ENCODE measurements around the gene EXOC4.

EXOC4 gene

DNA sequence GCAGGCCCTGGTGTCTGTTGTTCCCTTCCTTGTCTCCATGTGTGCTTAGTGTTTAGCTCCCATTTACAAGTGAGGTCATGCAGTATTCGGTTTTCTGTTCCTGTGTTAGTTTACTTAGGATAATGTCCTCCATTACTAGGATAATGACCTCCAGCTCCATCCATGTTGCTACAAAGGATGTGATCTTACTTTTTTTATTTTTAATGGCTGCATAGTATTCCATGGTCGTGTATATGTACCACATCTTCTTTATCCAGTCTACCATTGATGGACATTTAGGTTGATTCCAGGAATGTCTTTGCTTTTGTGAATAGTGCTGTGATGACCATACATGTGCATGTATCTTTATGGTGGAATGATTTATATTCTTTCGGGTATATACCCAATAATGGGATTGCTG lies 333.4 kb downstream of the EXOC4 start:
- H3K4me3 ChIP-seq (ENCODE audit: low read depth, low read length): no peak overlapping the region
- H3K36me3 ChIP-seq (ENCODE audit: control insufficient read depth in 2 of 2, insufficient read depth in 1 of 2, low read length in 2 of 2): no peaks in the 10 kb centered on the region
- TF ChIP-seq, protein P1, sequence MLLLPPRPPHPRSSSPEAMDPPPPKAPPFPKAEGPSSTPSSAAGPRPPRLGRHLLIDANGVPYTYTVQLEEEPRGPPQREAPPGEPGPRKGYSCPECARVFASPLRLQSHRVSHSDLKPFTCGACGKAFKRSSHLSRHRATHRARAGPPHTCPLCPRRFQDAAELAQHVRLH (tag by site-specific recombination; IDR thresholded peaks at IDR 0.05): 0 out of 2 replicates have a peak, but pooled peaks have one; percentile 18
- TF ChIP-seq ZNF585B (tag by site-specific recombination; IDR thresholded peaks at IDR 0.05): no peak
- no peak for TF ChIP-seq ZNF48 (tag by site-specific recombination; IDR thresholded peaks at IDR 0.05)
- no peak for TF ChIP-seq ZNF239 (tag by site-specific recombination; IDR thresholded peaks at IDR 0.05)
- no peak for TF ChIP-seq ZNF600 (tag by site-specific recombination; IDR thresholded peaks at IDR 0.05)
- no peak for TF ChIP-seq ZNF416 (tag by site-specific recombination; IDR thresholded peaks at IDR 0.05)
- peak; percentile 73 for TF ChIP-seq ZNF146 (tag by site-specific recombination; IDR thresholded peaks at IDR 0.05)
- no peak for TF ChIP-seq GLI2 (tag by site-specific recombination; IDR thresholded peaks at IDR 0.05; ENCODE audit: borderline replicate concordance, low read depth)
- no peaks in the 10 kb centered on the region for H3K9me3 ChIP-seq (ENCODE audit: control insufficient read depth, insufficient read depth, low read depth, low read length)
- no peaks in the 10 kb centered on the region for H3K4me1 ChIP-seq (ENCODE audit: control insufficient read depth, insufficient read depth, low read length)
- ChIA-PET POLR2A (no interaction called here), CTCF (interaction anchor here (0.6 kb wide), 1 partner anchor 174 kb away, joined by 3 read pairs; no protein-coding TSS in a partner anchor)
- H3K27ac ChIP-seq (ENCODE audit: extremely low read depth, low read depth, low read length): no peak overlapping the region

DNA sequence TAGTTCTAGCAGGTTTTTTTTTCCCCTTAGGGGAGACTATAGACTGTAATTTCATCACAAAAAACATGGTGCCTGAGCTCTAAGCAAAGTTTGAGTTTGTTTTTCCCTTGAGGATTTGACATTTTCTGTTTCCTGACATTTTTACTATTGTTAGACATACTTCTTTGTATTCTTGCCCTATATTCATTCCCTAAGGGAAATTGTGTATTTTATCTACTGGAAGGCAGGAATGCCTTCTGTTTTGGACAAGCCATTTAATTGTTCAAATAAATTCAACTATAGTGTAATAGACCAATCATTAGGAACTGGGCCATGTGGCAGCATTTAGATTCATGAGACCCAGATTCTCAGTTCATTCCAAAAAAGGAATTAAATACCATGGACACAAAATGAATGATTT lies 335.0 kb downstream of the EXOC4 start:
- H3K4me1 ChIP-seq (ENCODE audit: control insufficient read depth, insufficient read depth, low read length): no peaks in the 10 kb centered on the region
- no peak overlapping the region for H3K4me3 ChIP-seq (ENCODE audit: low read depth, low read length)
- H3K9me3 ChIP-seq (ENCODE audit: control insufficient read depth, insufficient read depth, low read depth, low read length): no peaks in the 10 kb centered on the region
- ChIA-PET POLR2A (no interaction called here), CTCF (no interaction called here)
- H3K27ac ChIP-seq (ENCODE audit: extremely low read depth, low read depth, low read length): no peak overlapping the region
- TF ChIP-seq KLF16 (tag by site-specific recombination; IDR thresholded peaks at IDR 0.05): no peak
- TF ChIP-seq ZNF266 (tag by site-specific recombination; IDR thresholded peaks at IDR 0.05; ENCODE audit: low read depth): no peak
- TF ChIP-seq FEZF1 (tag by site-specific recombination; IDR thresholded peaks at IDR 0.05): no peak
- no peak for TF ChIP-seq ZNF416 (tag by site-specific recombination; IDR thresholded peaks at IDR 0.05)
- TF ChIP-seq, protein P2, sequence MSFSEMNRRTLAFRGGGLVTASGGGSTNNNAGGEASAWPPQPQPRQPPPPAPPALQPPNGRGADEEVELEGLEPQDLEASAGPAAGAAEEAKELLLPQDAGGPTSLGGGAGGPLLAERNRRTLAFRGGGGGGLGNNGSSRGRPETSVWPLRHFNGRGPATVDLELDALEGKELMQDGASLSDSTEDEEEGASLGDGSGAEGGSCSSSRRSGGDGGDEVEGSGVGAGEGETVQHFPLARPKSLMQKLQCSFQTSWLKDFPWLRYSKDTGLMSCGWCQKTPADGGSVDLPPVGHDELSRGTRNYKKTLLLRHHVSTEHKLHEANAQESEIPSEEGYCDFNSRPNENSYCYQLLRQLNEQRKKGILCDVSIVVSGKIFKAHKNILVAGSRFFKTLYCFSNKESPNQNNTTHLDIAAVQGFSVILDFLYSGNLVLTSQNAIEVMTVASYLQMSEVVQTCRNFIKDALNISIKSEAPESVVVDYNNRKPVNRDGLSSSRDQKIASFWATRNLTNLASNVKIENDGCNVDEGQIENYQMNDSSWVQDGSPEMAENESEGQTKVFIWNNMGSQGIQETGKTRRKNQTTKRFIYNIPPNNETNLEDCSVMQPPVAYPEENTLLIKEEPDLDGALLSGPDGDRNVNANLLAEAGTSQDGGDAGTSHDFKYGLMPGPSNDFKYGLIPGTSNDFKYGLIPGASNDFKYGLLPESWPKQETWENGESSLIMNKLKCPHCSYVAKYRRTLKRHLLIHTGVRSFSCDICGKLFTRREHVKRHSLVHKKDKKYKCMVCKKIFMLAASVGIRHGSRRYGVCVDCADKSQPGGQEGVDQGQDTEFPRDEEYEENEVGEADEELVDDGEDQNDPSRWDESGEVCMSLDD (tag by site-specific recombination; IDR thresholded peaks at IDR 0.05): no peak
- TF ChIP-seq ZNF350 (tag by site-specific recombination; IDR thresholded peaks at IDR 0.05): no peak
- TF ChIP-seq, protein P3, sequence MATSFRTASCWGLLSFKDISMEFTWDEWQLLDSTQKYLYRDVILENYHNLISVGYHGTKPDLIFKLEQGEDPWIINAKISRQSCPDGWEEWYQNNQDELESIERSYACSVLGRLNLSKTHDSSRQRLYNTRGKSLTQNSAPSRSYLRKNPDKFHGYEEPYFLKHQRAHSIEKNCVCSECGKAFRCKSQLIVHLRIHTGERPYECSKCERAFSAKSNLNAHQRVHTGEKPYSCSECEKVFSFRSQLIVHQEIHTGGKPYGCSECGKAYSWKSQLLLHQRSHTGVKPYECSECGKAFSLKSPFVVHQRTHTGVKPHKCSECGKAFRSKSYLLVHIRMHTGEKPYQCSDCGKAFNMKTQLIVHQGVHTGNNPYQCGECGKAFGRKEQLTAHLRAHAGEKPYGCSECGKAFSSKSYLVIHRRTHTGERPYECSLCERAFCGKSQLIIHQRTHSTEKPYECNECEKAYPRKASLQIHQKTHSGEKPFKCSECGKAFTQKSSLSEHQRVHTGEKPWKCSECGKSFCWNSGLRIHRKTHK (tag by site-specific recombination; IDR thresholded peaks at IDR 0.05): no peak
- TF ChIP-seq ZNF660 (tag by site-specific recombination; IDR thresholded peaks at IDR 0.05): no peak
- no peak for TF ChIP-seq ZNF211 (tag by site-specific recombination; IDR thresholded peaks at IDR 0.05; ENCODE audit: low read depth)
- TF ChIP-seq HOXA7 (CRISPR knock-in tag; IDR thresholded peaks at IDR 0.05; ENCODE audit: borderline replicate concordance): no peak
- no peaks in the 10 kb centered on the region for H3K36me3 ChIP-seq (ENCODE audit: control insufficient read depth in 2 of 2, insufficient read depth in 1 of 2, low read length in 2 of 2)

DNA sequence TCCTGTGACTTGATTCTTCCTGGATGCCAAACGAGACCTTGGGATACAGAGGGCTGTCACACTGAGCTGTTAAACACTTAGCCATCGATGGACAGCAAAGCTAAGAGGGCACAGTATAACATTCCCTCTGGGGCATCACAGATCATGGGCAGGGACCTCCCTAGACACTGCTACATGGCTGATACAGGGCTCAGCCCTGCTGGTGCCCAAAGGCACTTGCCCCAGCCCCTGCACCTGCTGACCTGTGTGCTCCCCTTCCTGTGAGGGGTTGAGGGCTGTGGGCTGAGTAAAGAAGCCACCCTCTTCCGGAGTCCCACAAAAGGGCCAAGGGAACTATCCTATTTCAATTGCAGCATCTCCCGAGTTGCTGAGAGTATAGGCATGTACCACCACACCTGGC lies 337.9 kb downstream of the EXOC4 start:
- ChIA-PET POLR2A (no interaction called here), CTCF (no interaction called here)
- no peak overlapping the region for H3K4me3 ChIP-seq (ENCODE audit: low read depth, low read length)
- H3K36me3 ChIP-seq (ENCODE audit: control insufficient read depth in 2 of 2, insufficient read depth in 1 of 2, low read length in 2 of 2): no peaks in the 10 kb centered on the region
- no peaks in the 10 kb centered on the region for H3K4me1 ChIP-seq (ENCODE audit: control insufficient read depth, insufficient read depth, low read length)
- no peak overlapping the region for H3K27ac ChIP-seq (ENCODE audit: extremely low read depth, low read depth, low read length)
- H3K9me3 ChIP-seq (ENCODE audit: control insufficient read depth, insufficient read depth, low read depth, low read length): no peaks in the 10 kb centered on the region
- TF ChIP-seq IKZF3 (tag by site-specific recombination; IDR thresholded peaks at IDR 0.05) (no peak), ZNF132 (tag by site-specific recombination; IDR thresholded peaks at IDR 0.05; ENCODE audit: borderline replicate concordance) (no peak), ZNF19 (tag by site-specific recombination; IDR thresholded peaks at IDR 0.05; ENCODE audit: low read depth) (no peak), ZNF146 (tag by site-specific recombination; IDR thresholded peaks at IDR 0.05) (no peak), ZNF423 (tag by site-specific recombination; IDR thresholded peaks at IDR 0.05) (no peak), ZNF121 (tag by site-specific recombination; IDR thresholded peaks at IDR 0.05) (no peak)
- TF ChIP-seq, protein P4, sequence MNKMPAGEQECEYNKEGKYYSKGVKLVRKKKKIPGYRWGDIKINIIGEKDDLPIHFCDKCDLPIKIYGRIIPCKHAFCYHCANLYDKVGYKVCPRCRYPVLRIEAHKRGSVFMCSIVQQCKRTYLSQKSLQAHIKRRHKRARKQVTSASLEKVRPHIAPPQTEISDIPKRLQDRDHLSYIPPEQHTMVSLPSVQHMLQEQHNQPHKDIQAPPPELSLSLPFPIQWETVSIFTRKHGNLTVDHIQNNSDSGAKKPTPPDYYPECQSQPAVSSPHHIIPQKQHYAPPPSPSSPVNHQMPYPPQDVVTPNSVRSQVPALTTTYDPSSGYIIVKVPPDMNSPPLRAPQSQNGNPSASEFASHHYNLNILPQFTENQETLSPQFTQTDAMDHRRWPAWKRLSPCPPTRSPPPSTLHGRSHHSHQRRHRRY (tag by site-specific recombination; IDR thresholded peaks at IDR 0.05): no peak
- TF ChIP-seq, protein P5, sequence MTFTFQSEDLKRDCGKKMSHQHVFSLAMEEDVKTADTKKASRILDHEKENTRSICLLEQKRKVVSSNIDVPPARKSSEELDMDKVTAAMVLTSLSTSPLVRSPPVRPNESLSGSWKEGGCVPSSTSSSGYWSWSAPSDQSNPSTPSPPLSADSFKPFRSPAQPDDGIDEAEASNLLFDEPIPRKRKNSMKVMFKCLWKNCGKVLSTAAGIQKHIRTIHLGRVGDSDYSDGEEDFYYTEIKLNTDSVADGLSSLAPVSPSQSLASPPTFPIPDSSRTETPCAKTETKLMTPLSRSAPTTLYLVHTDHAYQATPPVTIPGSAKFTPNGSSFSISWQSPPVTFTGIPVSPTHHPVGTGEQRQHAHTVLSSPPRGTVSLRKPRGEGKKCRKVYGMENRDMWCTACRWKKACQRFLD (tag by site-specific recombination; IDR thresholded peaks at IDR 0.05): no peak
- TF ChIP-seq, protein P6, sequence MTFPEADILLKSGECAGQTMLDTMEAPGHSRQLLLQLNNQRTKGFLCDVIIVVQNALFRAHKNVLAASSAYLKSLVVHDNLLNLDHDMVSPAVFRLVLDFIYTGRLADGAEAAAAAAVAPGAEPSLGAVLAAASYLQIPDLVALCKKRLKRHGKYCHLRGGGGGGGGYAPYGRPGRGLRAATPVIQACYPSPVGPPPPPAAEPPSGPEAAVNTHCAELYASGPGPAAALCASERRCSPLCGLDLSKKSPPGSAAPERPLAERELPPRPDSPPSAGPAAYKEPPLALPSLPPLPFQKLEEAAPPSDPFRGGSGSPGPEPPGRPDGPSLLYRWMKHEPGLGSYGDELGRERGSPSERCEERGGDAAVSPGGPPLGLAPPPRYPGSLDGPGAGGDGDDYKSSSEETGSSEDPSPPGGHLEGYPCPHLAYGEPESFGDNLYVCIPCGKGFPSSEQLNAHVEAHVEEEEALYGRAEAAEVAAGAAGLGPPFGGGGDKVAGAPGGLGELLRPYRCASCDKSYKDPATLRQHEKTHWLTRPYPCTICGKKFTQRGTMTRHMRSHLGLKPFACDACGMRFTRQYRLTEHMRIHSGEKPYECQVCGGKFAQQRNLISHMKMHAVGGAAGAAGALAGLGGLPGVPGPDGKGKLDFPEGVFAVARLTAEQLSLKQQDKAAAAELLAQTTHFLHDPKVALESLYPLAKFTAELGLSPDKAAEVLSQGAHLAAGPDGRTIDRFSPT (tag by site-specific recombination; IDR thresholded peaks at IDR 0.05): no peak
